ENCODE measurements around the gene OR51B5. TPM values are rescaled to one million over a fixed set of nuclear protein-coding genes. Genes with fewer than 3 reads are reported as not detected.

The OR51B5 gene
- polyA plus RNA-seq, 1 of the 3 experiments (the other 2 are of a cell fraction) = 0.15 TPM

- peaks cover 7% of the 10 kb centered on the region; the same call in 1 of the 2 replicates for H3K27me3 ChIP-seq (ENCODE audit: insufficient read depth)
- POLR2A ChIA-PET = no interaction called here
- H4K20me1 ChIP-seq (ENCODE audit: insufficient read depth) = no peaks in the 10 kb centered on the region
- no peaks in the 10 kb centered on the region for H3K79me2 ChIP-seq (ENCODE audit: insufficient read depth)
- H3K4me2 ChIP-seq = no peak within 1 kb of the TSS
- H3K9me2 ChIP-seq = no peaks in the 10 kb centered on the region
- no peak for DNase-seq
- H3K27ac ChIP-seq (ENCODE audit: low read depth in 2 of 2, low read length in 1 of 2) = no peak within 1 kb of the TSS
- no peaks in the 10 kb centered on the region for H3K36me3 ChIP-seq (replicated peaks in 1 of 2; ENCODE audit: control insufficient read depth in 1 of 2, insufficient read depth in 2 of 2, low read length in 1 of 2)
- H3F3A ChIP-seq (replicated peaks; ENCODE audit: insufficient read depth) = no peaks in the 10 kb centered on the region
- no peak within 1 kb of the TSS for H3K4me3 ChIP-seq (ENCODE audit: low read depth in 2 of 2, low read length in 1 of 2)
- no peak within 1 kb of the TSS for H3K9ac ChIP-seq
- CTCF ChIA-PET = no interaction called here
- no peak within 1 kb of the TSS for H2AFZ ChIP-seq (ENCODE audit: low read depth)
- 2% methylated on average over 1 of the region's 1 CpG for WGBS (ENCODE audit: low lambda C conversion rate)
- no peaks in the 10 kb centered on the region for H3K4me1 ChIP-seq (ENCODE audit: control insufficient read depth in 1 of 2, insufficient read depth in 2 of 2, low read depth in 1 of 2, low read length in 1 of 2)
- no peaks in the 10 kb centered on the region for H3K9me3 ChIP-seq
- TF ChIP-seq FOXM1 (IDR thresholded peaks at IDR 0.05; ENCODE audit: low read depth) (no peak), RFX5 (IDR thresholded peaks at IDR 0.05; ENCODE audit: low read length) (no peak)
Observed at GRCh38 chr11:5351208-5351607, 7.9 kb upstream of the OR51B5 start, which contains the start of gene OR51B6. TSS of gene OR51B6 (plus strand) at chr11:5351508. CDS start at chr11:5351508, 0 bp downstream.

- no peak for DNase-seq
- Histone ChIP-seq H3F3A (replicated peaks; ENCODE audit: insufficient read depth) (no peaks in the 10 kb centered on the region), H3K9me2 (no peaks in the 10 kb centered on the region), H2AFZ (ENCODE audit: low read depth) (no peak overlapping the region), H3K36me3 (replicated peaks in 1 of 2; ENCODE audit: control insufficient read depth in 1 of 2, insufficient read depth in 2 of 2, low read length in 1 of 2) (no peaks in the 10 kb centered on the region), H3K4me1 (ENCODE audit: control insufficient read depth in 1 of 2, insufficient read depth in 2 of 2, low read depth in 1 of 2, low read length in 1 of 2) (no peaks in the 10 kb centered on the region), H3K9me3 (no peaks in the 10 kb centered on the region), H3K4me3 (ENCODE audit: low read depth in 2 of 2, low read length in 1 of 2) (no peak overlapping the region), H4K20me1 (ENCODE audit: insufficient read depth) (no peaks in the 10 kb centered on the region), H3K4me2 (no peak overlapping the region), H3K79me2 (ENCODE audit: insufficient read depth) (no peaks in the 10 kb centered on the region), H3K27ac (ENCODE audit: low read depth in 2 of 2, low read length in 1 of 2) (no peak overlapping the region), H3K27me3 (ENCODE audit: insufficient read depth) (peaks cover 6% of the 10 kb centered on the region; the same call in 1 of the 2 replicates), H3K9ac (no peak overlapping the region)
- WGBS (ENCODE audit: low lambda C conversion rate) = 0% methylated on average over 1 of the region's 1 CpG
- TF ChIP-seq GABPA (IDR thresholded peaks at IDR 0.05; ENCODE audit: low read depth) (no peak), FOXM1 (IDR thresholded peaks at IDR 0.05; ENCODE audit: low read depth) (no peak), TAF1 (IDR thresholded peaks at IDR 0.05; ENCODE audit: borderline replicate concordance, low read depth, low read length) (no peak), MAX (IDR thresholded peaks at IDR 0.05; ENCODE audit: low read depth) (no peak), MXI1 (IDR thresholded peaks at IDR 0.05; ENCODE audit: low read depth, low read length) (no peak), FOSL2 (IDR thresholded peaks at IDR 0.05; ENCODE audit: borderline replicate concordance, low read depth) (no peak), MEF2A (IDR thresholded peaks at IDR 0.05; ENCODE audit: borderline replicate concordance, low read depth) (no peak), FOXJ3 (CRISPR knock-in tag; IDR thresholded peaks at IDR 0.05) (no peak), USF2 (IDR thresholded peaks at IDR 0.05; ENCODE audit: borderline replicate concordance, low read depth, low read length) (no peak), EZH2phosphoT487 (IDR thresholded peaks at IDR 0.05; ENCODE audit: borderline replicate concordance, low read depth) (no peak), SMC3 (IDR thresholded peaks at IDR 0.05; ENCODE audit: low read depth, low read length) (no peak), EP300 (IDR thresholded peaks at IDR 0.05; ENCODE audit: borderline replicate concordance in 1 of 2, low read depth in 1 of 2, low read length in 1 of 2) (no peak), NFIC (IDR thresholded peaks at IDR 0.05; ENCODE audit: borderline replicate concordance) (no peak), TCF12 (IDR thresholded peaks at IDR 0.05) (no peak)
- CTCF ChIA-PET = no interaction called here
- POLR2A ChIA-PET = no interaction called here
Observed at GRCh38 chr11:5349550-5349949, 6.2 kb upstream of the OR51B5 start.

Measured in SK-N-SH (cell line).